HG02938 (cell line): ENCODE measurements around the gene DHX35.

Source experiments
- ATAC-seq: cut with Tn5 transposase; IDR thresholded peaks from one replicate; pipeline ENCODE4 v1.9.1; 2021; ENCODE audit warnings: mild to moderate bottlenecking, moderate library complexity; ENCODE audit not compliant: unreplicated experiment

DHX35 gene

DNA sequence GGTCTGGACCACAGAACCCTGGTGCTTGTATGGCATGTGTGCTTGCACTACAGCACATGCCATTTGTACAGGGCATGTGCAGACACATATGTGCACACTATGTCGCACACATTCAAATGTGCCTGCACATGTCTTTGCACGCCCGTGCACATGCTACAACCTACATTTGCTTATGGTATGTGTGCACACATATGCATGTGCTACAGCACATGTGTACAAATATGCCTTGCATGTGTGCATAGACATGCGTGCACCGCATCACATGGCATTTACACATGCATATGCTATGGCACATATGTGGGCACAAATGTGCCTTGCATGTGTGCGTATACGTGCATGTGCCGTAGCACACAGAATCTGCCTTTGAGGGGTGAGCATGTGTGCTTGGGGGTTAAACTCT lies 90.5 kb downstream of the DHX35 start:
- no peak for ATAC-seq

GRCh38 chr20:39057143-39057542 lies 95.0 kb downstream of the DHX35 start:
- ATAC-seq: no peak

DNA sequence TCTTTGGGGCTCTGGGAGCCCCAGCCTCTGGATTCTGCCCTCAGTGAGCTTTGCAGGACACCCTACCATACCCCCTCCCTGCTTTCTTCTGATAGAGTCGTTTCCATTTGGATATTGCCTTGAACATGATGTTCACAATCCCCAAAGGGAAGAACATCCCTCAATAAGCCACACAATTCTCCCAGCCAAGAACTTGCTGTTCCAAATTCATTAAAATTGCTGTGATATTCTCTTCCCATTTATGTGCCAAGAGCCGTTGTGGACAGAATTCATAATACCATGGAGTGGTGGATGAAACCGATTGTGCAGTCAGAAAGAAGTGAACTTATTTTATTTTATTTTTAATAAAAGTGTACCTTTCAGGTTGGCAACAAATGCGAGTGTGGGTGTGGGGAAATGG lies 95.8 kb downstream of the DHX35 start:
- no peak for ATAC-seq

- no peak for ATAC-seq
Measured at GRCh38 chr20:39059036-39059435, 96.9 kb downstream of the DHX35 start.

- no peak for ATAC-seq
Measured at GRCh38 chr20:39066471-39067242, 104.5 kb downstream of the DHX35 start.

DNA sequence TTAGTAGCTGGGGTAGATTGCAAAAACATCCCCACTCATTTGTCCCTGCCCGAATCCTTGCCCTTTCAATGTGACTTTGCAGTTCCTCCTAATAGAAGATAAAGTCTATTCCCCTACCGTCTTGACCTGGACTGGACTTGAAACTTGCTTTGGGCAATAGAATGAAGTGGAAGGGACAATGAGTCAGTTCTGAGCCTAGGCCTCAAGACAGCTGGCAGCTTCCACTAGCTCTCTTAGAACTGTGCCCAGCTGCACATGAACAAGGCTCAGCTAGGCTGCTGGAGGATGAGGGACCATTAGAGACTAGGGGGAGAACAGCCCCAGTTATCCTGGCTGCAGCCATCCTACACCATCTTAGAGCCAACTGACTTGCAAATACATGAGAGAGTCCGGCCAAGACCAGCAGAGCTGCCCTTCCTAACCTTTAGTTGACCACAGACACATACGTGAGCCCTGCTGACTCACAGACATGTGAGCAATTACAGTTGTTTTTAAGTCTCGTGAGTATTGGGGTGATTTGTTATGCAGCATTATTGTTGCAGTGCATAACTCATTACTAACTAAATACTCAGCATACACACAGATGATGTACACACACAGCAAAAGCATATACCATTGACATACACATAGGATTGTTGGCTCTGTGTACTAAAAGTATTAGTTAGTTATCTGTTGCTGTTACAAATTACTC lies 105.5 kb downstream of the DHX35 start:
- no peak for ATAC-seq

DNA sequence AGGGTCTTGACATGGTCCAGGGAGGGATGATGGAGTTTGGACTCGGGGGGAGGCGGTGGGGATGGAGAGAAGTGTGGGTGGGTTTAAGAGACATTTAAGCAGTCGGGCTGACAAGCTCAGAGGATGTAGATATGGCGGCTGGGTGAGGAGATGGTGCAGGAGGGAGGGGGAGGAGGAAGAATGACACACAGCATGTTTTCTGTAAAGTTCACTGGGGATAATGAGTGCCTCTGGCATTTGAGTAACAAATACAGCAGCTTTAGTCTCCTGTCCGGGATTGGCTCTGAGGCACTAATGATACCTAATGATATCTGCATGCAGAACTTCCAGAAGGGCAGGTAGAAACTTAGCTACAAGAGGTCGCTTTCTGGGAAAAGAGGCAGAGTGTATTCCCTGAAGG lies 107.8 kb downstream of the DHX35 start:
- no peak for ATAC-seq

DNA sequence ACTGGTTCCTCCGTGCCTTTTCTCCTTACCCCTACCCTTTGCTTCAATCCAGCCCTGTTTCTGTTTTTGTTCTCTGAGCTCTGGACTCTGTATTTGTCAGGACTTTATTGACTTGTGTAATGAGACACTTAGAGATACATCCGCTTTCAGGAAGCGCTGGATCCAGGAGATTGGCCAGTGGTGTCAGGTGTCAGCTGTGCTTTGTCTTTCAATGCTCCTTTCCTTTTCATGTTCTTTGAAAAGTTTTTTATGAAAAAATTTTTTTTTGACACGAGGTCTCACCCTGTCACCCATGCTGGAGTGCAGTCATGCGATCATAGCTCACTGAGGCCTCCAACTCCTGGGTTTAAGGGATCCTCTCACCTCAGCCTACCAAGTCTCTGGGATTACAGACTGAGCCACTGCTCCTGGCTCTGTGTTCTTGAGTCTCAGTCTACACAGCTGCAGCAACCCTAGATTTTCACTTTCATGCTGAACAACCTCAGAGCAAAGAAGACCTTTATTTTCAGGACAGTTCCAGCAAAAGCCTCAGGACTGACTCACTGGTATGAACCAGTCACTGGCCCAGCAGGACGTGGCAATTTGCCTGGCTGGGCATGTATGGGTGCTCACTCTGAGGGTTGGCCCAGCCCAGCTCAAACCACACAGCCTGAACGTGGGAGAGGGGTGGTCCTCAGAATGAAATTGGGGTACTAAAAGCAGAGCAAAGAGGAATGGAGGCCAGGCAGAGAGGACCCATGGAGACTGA lies 108.5 kb downstream of the DHX35 start:
- no peak for ATAC-seq

- ATAC-seq: no peak
Measured at GRCh38 chr20:39072132-39072531, 110.0 kb downstream of the DHX35 start.

DNA sequence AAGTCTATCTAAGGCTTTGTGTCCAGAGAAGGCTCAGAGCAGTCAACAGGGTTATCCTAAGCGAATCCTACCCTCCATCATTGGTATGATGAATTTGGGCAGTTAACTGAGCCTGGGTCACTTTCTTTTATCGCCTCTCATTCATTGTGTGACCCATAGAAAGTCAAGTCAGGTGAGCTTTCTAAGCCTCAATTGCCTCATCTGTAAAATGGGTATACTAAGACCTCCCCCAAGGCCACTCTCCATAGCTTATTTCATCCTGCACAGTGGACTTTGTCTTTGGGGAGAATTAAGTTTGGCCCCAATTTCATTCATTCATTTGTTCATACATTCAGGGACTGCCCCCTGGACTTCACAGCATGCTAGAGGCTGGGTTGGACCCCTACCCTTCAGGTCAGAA lies 110.5 kb downstream of the DHX35 start:
- ATAC-seq: no peak

- no peak for ATAC-seq
Measured at GRCh38 chr20:39075731-39076130, 113.6 kb downstream of the DHX35 start.

DNA sequence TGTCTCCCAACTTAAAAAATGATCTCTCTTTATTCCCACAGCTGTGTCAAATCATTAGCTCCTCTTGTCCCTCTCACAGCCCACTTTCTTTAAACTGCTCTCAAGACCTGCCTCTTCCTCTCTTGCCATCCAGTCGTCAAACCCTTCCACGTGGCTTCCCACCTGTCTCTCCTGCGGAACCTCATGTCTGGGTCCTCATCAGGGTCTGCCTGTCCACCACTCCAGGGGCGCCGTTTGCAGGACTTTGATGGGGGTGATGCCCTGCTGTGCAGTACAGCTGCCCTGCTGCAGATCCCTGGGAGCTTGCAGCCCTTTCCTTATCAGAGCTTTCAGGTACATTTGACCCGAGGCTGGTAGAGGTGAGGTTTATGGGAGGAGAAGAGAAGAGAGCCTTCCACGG lies 114.8 kb downstream of the DHX35 start:
- no peak for ATAC-seq

- ATAC-seq: no peak
Measured at GRCh38 chr20:39080326-39080725, 118.2 kb downstream of the DHX35 start.

- ATAC-seq: peak; percentile 79
Measured at GRCh38 chr20:39081255-39081654, 119.1 kb downstream of the DHX35 start.

DNA sequence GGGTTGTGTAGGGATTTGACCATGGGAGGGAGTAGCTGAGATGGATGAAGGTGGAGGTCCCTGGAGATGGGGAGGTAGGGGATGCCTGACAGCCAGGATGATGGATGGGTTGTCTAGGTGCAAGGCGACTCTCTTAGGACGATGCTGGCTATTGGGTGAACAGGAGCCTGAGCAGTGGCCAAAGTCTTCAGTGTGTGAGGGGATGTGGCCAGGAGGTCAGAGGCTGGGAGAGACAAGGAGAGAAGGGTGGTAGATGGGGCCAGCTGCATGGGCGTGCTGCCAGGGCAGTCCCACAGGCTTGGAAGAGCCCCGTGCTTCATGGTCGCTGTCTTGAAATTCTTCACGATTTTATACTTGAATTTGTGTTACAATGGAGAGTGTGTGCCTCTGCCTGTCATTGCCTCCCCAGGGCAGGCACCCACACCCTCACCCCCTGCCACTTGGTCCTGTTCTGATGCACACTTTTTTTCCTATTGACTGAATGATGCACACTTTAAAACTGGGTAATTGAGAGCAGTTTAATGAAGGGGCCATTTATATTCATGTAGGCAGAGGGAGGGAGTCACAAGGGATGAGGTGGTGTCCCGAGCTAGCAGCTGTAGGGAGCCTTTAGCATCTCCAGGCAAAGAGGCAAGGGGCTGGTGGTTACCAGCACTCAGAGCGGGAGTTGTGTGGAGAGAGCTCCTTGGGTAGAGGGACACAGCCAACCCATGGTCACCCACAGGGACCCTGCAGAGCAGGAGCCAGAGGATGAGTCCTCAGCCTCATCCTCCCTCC lies 120.7 kb downstream of the DHX35 start:
- ATAC-seq: no peak

GRCh38 chr20:39083761-39084160 lies 121.6 kb downstream of the DHX35 start:
- ATAC-seq: no peak

DNA sequence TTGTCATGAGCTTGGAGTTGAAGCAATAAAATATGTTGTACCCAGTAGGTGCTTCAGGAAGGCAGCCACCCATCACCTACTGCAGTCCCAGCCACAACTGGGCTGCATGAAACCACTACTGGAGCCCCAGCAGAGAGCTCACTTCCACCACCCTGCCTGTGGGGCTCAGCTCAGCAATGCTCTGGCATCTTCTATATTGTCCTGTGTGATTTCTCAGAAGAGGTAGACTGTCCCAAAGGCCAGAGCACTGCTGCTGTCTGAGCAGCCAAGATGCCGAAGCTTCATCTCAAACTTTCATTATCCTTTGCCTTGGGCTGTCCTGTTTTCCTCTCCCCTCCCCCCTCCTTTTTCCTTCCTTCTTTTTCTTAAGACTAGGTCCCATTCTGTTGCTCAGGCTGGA lies 126.9 kb downstream of the DHX35 start:
- ATAC-seq: no peak
